NT2/D1 (cell line): ENCODE measurements around the gene BCAS4.
"Not testable (repeated sequence)": the region's sequence is repeated elsewhere in the genome, so short reads cannot be mapped to it uniquely, and the experiment has no call there.

Source experiments
- DNase-seq: peaks from one replicate; pipeline ENCODE4 v3.0.0-alpha.2; 2011; ENCODE audit warnings: low read depth, low spot score
- H3K27me3 ChIP-seq: 2 replicates; pipeline ENCODE4 v1.6.0; 2011; ENCODE audit warnings: mild to moderate bottlenecking; ENCODE audit not compliant: insufficient read length, insufficient read depth
- H3K36me3 ChIP-seq: 2 replicates; pipeline ENCODE4 v1.6.1; 2011; ENCODE audit warnings: mild to moderate bottlenecking, low read length, mixed read lengths; ENCODE audit not compliant: insufficient read depth, insufficient read length
- H3K4me1 ChIP-seq: 2 replicates; pipeline ENCODE4 v1.5.1; 2011; ENCODE audit not compliant: insufficient read depth, insufficient read length
- H3K4me3 ChIP-seq: 2 replicates; pipeline ENCODE4 v1.5.1; 2011; ENCODE audit warnings: low read depth; ENCODE audit not compliant: insufficient read length
- H3K9ac ChIP-seq: 2 replicates; pipeline ENCODE4 v1.6.0; 2011; ENCODE audit warnings: low read depth; ENCODE audit not compliant: insufficient read length
- H3K9me3 ChIP-seq: 2 replicates; pipeline ENCODE4 v1.5.1; 2011; ENCODE audit warnings: mild to moderate bottlenecking, low read length; ENCODE audit not compliant: insufficient read depth
- SUZ12 ChIP-seq: IDR thresholded peaks from 2 replicates; pipeline ENCODE4 v1.6.1; 2011; ENCODE audit not compliant: insufficient read length, insufficient read depth; ENCODE audit errors: extremely low read depth
- YY1 ChIP-seq: IDR thresholded peaks from 2 replicates; pipeline ENCODE4 v1.6.1; 2011; ENCODE audit not compliant: insufficient read length, insufficient read depth
- ZNF274 ChIP-seq: IDR thresholded peaks from 2 replicates; pipeline ENCODE4 v1.6.1; 2011; ENCODE audit warnings: mild to moderate bottlenecking, low read depth, low read length

The BCAS4 gene

GRCh38 chr20:50756447-50756846 lies 38.4 kb upstream of the BCAS4 start:
- Histone ChIP-seq H3K9me3 (no peaks in the 10 kb centered on the region), H3K4me1 (no peaks in the 10 kb centered on the region), H3K27me3 (no peaks in the 10 kb centered on the region), H3K4me3 (no peak overlapping the region), H3K9ac (no peak overlapping the region), H3K36me3 (peaks cover 7% of the 10 kb centered on the region)
- no peak for TF ChIP-seq ZNF274
- TF ChIP-seq SUZ12 = no peak
- TF ChIP-seq YY1 = no peak
- no peak for DNase-seq

GRCh38 chr20:50758469-50758868 lies 36.4 kb upstream of the BCAS4 start:
- peaks cover 3% of the 10 kb centered on the region for H3K4me1 ChIP-seq
- no peaks in the 10 kb centered on the region for H3K27me3 ChIP-seq
- peaks cover 1% of the 10 kb centered on the region for H3K36me3 ChIP-seq
- no peak for DNase-seq
- no peaks in the 10 kb centered on the region for H3K9me3 ChIP-seq
- no peak overlapping the region for H3K9ac ChIP-seq
- TF ChIP-seq SUZ12 (no peak), YY1 (no peak), ZNF274 (no peak)
- H3K4me3 ChIP-seq = no peak overlapping the region

GRCh38 chr20:50758992-50759391 lies 35.9 kb upstream of the BCAS4 start:
- DNase-seq = no peak
- Histone ChIP-seq H3K27me3 (no peaks in the 10 kb centered on the region), H3K36me3 (no peaks in the 10 kb centered on the region), H3K4me1 (peaks cover 3% of the 10 kb centered on the region), H3K9me3 (no peaks in the 10 kb centered on the region), H3K4me3 (no peak overlapping the region), H3K9ac (no peak overlapping the region)
- TF ChIP-seq SUZ12 (no peak), ZNF274 (no peak), YY1 (no peak)

- no peaks in the 10 kb centered on the region for H3K27me3 ChIP-seq
- H3K36me3 ChIP-seq = no peaks in the 10 kb centered on the region
- H3K4me1 ChIP-seq = peaks cover 3% of the 10 kb centered on the region
- H3K4me3 ChIP-seq = no peak overlapping the region
- TF ChIP-seq SUZ12 (no peak), YY1 (no peak), ZNF274 (no peak)
- no peak for DNase-seq
- H3K9me3 ChIP-seq = no peaks in the 10 kb centered on the region
- no peak overlapping the region for H3K9ac ChIP-seq
Observed at GRCh38 chr20:50759678-50760077, 35.2 kb upstream of the BCAS4 start.

GRCh38 chr20:50762045-50762422 lies 32.8 kb upstream of the BCAS4 start:
- TF ChIP-seq ZNF274 (no peak), YY1 (no peak), SUZ12 (no peak)
- DNase-seq = no peak
- H3K9ac ChIP-seq = no peak overlapping the region
- H3K36me3 ChIP-seq = no peaks in the 10 kb centered on the region
- no peaks in the 10 kb centered on the region for H3K27me3 ChIP-seq
- H3K4me3 ChIP-seq = no peak overlapping the region
- peaks cover 3% of the 10 kb centered on the region for H3K4me1 ChIP-seq
- no peaks in the 10 kb centered on the region for H3K9me3 ChIP-seq

GRCh38 chr20:50762435-50763220 lies 32.2 kb upstream of the BCAS4 start:
- peaks cover 3% of the 10 kb centered on the region for H3K4me1 ChIP-seq
- no peaks in the 10 kb centered on the region for H3K9me3 ChIP-seq
- TF ChIP-seq SUZ12 (no peak), YY1 (no peak), ZNF274 (no peak)
- DNase-seq = no peak
- no peaks in the 10 kb centered on the region for H3K36me3 ChIP-seq
- H3K27me3 ChIP-seq = no peaks in the 10 kb centered on the region
- no peak overlapping the region for H3K9ac ChIP-seq
- no peak overlapping the region for H3K4me3 ChIP-seq

- not testable (repeated sequence) for H3K9ac ChIP-seq, DNase-seq, H3K27me3 ChIP-seq, H3K4me3 ChIP-seq, H3K36me3 ChIP-seq, H3K9me3 ChIP-seq, H3K4me1 ChIP-seq
Observed at GRCh38 chr20:50763550-50764458, 31.1 kb upstream of the BCAS4 start.

- not testable (repeated sequence) for DNase-seq, H3K9me3 ChIP-seq, H3K9ac ChIP-seq, H3K27me3 ChIP-seq, H3K36me3 ChIP-seq, H3K4me3 ChIP-seq, H3K4me1 ChIP-seq
Observed at GRCh38 chr20:50765251-50765650, 29.6 kb upstream of the BCAS4 start.
